Neuronal stem cell (in vitro differentiated cells): ENCODE measurements around the gene GALNTL6.

Source experiments
- DNase-seq: peaks from one replicate; pipeline ENCODE4 v3.0.0-alpha.2; 2013; ENCODE audit warnings: low spot score
- H2AFZ ChIP-seq: one replicate; pipeline ENCODE4 v1.6.1; 2013; ENCODE audit warnings: mild to moderate bottlenecking, low read length, inconsistent platforms
- H2AK5ac ChIP-seq: 2 replicates; pipeline ENCODE4 v1.6.1; 2013; ENCODE audit warnings: low read depth, mild to moderate bottlenecking, inconsistent platforms, low read length, moderate library complexity, mixed read lengths
- H2BK120ac ChIP-seq: 2 replicates; pipeline ENCODE4 v1.6.1; 2013; ENCODE audit warnings: low read depth, mild to moderate bottlenecking, inconsistent platforms, low read length, moderate library complexity, mixed read lengths
- H2BK12ac ChIP-seq: one replicate; pipeline ENCODE4 v1.6.1; 2013; ENCODE audit warnings: low read length, inconsistent platforms
- H2BK15ac ChIP-seq: 2 replicates; pipeline ENCODE4 v1.6.1; 2013; ENCODE audit warnings: mild to moderate bottlenecking, low read length, inconsistent platforms, mixed read lengths
- H2BK5ac ChIP-seq: one replicate; pipeline ENCODE4 v1.6.1; 2013; ENCODE audit warnings: inconsistent platforms, mild to moderate bottlenecking, low read length, moderate library complexity
- H3K14ac ChIP-seq: one replicate; pipeline ENCODE4 v1.6.1; 2013; ENCODE audit warnings: low read length, inconsistent platforms
- H3K18ac ChIP-seq: 2 replicates; pipeline ENCODE4 v1.6.1; 2013; ENCODE audit warnings: low read length, inconsistent platforms
- H3K23ac ChIP-seq: 2 replicates; pipeline ENCODE4 v1.6.1; 2013; ENCODE audit warnings: low read depth, mild to moderate bottlenecking, mixed read lengths, low read length, inconsistent platforms; ENCODE audit not compliant: poor library complexity
- H3K27ac ChIP-seq: replicated peaks from 3 replicates; pipeline ENCODE4 v1.5.1; 2013; ENCODE audit warnings: low read length, inconsistent platforms
- H3K27me3 ChIP-seq, 3 experiments: 2 replicates each; pipeline ENCODE4 v1.6.1; 2013; ENCODE audit warnings: low read length in 3 of 3, mild to moderate bottlenecking in 2 of 3, inconsistent platforms in 1 of 3, low read depth in 1 of 3, mixed read lengths in 1 of 3, moderate library complexity in 1 of 3; ENCODE audit not compliant: control insufficient read depth in 3 of 3, insufficient read depth in 3 of 3
- H3K36me3 ChIP-seq, 2 donors: replicated peaks in 1 of 2; 2 replicates each; pipeline ENCODE4 v1.6.1; 2013; ENCODE audit warnings: low read length in 2 of 2; ENCODE audit not compliant: control insufficient read depth in 2 of 2, insufficient read depth in 2 of 2
- H3K4ac ChIP-seq: 2 replicates; pipeline ENCODE4 v1.6.1; 2013; ENCODE audit warnings: inconsistent platforms, mild to moderate bottlenecking, low read length, moderate library complexity
- H3K4me1 ChIP-seq, 2 donors: 1 replicate in 1 of 2; 2 replicates in 1 of 2; pipeline ENCODE4 v1.6.1; 2013; ENCODE audit warnings: low read length in 2 of 2, low read depth in 1 of 2; ENCODE audit not compliant: control insufficient read depth in 2 of 2, insufficient read depth in 1 of 2
- H3K4me2 ChIP-seq: one replicate; pipeline ENCODE4 v1.6.1; 2013; ENCODE audit warnings: mild to moderate bottlenecking, low read length, inconsistent platforms; ENCODE audit not compliant: insufficient read depth, poor library complexity, severe bottlenecking
- H3K4me3 ChIP-seq, 2 donors: 2 replicates each; pipeline ENCODE4 v1.5.1; 2013; ENCODE audit warnings: low read length in 2 of 2, mild to moderate bottlenecking in 2 of 2, inconsistent platforms in 1 of 2, moderate library complexity in 1 of 2
- H3K79me1 ChIP-seq: one replicate; pipeline ENCODE4 v1.6.1; 2013; ENCODE audit warnings: low read depth, mild to moderate bottlenecking, inconsistent platforms, low read length, moderate library complexity
- H3K9ac ChIP-seq: one replicate; pipeline ENCODE4 v1.6.1; 2013; ENCODE audit warnings: mild to moderate bottlenecking, low read depth, low read length, inconsistent platforms; ENCODE audit not compliant: poor library complexity
- H3K9me3 ChIP-seq, 2 donors: replicated peaks in 1 of 2; 2 replicates each; pipeline versions ENCODE3 to v1.6.1; 2013; ENCODE audit warnings: low read length in 2 of 2, mild to moderate bottlenecking in 2 of 2, inconsistent platforms in 1 of 2, low read depth in 1 of 2, mixed read lengths in 1 of 2, moderate library complexity in 1 of 2; ENCODE audit not compliant: control insufficient read depth in 2 of 2, insufficient read depth in 1 of 2
- H4K8ac ChIP-seq: one replicate; pipeline ENCODE4 v1.6.1; 2013; ENCODE audit warnings: low read depth, mild to moderate bottlenecking, inconsistent platforms, low read length, moderate library complexity
- H4K91ac ChIP-seq: one replicate; pipeline ENCODE4 v1.6.1; 2013; ENCODE audit warnings: low read length, low read depth, mild to moderate bottlenecking, inconsistent platforms; ENCODE audit not compliant: poor library complexity
- WGBS, 2 donors: extraction: QIAGEN DNeasy Blood & Tissue Kit; methylation state at CpG; one replicate each; pipeline ENCODE4 v1.1.7; 2013; ENCODE audit warnings: missing lambda C conversion rate in 2 of 2, mixed read lengths in 1 of 2; ENCODE audit not compliant: insufficient read length in 2 of 2, insufficient replicate concordance in 1 of 2; ENCODE audit errors: extremely low coverage in 2 of 2; 5-methylcytosine and 5-hydroxymethylcytosine counted together

GALNTL6 gene

GRCh38 chr4:172826861-172827260 lies 1013.7 kb downstream of the GALNTL6 start:
- WGBS, 2 donors, result no CpG with 5 or more reads among the region's 3 CpGs
- H3K9me3 ChIP-seq, result peaks cover 4 to 10% of the 10 kb centered on the region in 2 donors
- H2BK15ac ChIP-seq, result no peak overlapping the region
- no peak overlapping the region for H2BK5ac ChIP-seq
- no peak overlapping the region for H2AK5ac ChIP-seq
- H3K4me3 ChIP-seq, result no peak overlapping the region
- H3K4ac ChIP-seq, result no peak overlapping the region
- no peak overlapping the region for H3K4me2 ChIP-seq
- no peak for DNase-seq
- no peaks in the 10 kb centered on the region for H3K27me3 ChIP-seq
- H2AFZ ChIP-seq, result peak overlapping the region; percentile 19
- no peak overlapping the region for H4K91ac ChIP-seq
- no peaks in the 10 kb centered on the region for H3K79me1 ChIP-seq
- H3K23ac ChIP-seq, result no peak overlapping the region
- no peak overlapping the region for H3K18ac ChIP-seq
- H3K27ac ChIP-seq, result no peak overlapping the region
- no peak overlapping the region for H3K9ac ChIP-seq
- no peak overlapping the region for H2BK12ac ChIP-seq
- no peak overlapping the region for H4K8ac ChIP-seq
- H2BK120ac ChIP-seq, result no peak overlapping the region
- peaks cover 0 to 9% of the 10 kb centered on the region in 2 donors for H3K4me1 ChIP-seq
- H3K14ac ChIP-seq, result no peak overlapping the region
- H3K36me3 ChIP-seq, result no peaks in the 10 kb centered on the region

DNA sequence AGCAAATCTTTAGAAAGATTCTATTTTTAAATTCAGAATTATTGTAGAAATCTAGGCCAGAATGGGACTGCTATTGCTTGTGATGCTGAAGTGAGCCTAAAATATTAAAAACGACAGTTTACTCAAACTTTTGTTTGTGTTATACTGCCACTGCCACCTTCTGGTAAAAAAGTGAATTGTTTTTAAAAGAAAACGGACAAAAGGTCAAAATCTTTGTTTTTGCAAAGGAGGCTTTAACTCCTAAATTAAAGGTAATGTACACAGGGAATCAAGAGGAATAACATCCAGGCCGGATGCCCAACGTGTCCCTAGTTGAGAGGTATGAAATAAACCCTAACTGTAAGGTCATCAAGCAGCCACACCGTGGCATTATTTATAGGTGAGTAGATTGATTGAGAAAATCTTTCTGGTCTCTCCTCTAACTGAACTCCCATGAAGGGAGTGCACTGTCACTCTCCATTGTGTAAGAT lies 1017.1 kb downstream of the GALNTL6 start:
- Histone ChIP-seq H2BK120ac (no peak overlapping the region), H2AFZ (peak overlapping the region; percentile 83), H3K23ac (no peak overlapping the region), H3K4ac (no peak overlapping the region), H2BK12ac (no peak overlapping the region), H3K79me1 (no peaks in the 10 kb centered on the region), H3K4me1 (peaks cover 0 to 7% of the 10 kb centered on the region in 2 donors), H2AK5ac (no peak overlapping the region), H3K4me3 (no peak overlapping the region), H3K9ac (no peak overlapping the region), H3K9me3 (peaks cover 4 to 12% of the 10 kb centered on the region in 2 donors), H2BK5ac (no peak overlapping the region), H3K18ac (no peak overlapping the region), H3K27ac (no peak overlapping the region), H4K8ac (no peak overlapping the region), H4K91ac (no peak overlapping the region), H2BK15ac (no peak overlapping the region), H3K27me3 (no peaks in the 10 kb centered on the region), H3K36me3 (no peaks in the 10 kb centered on the region), H3K14ac (no peak overlapping the region), H3K4me2 (no peak overlapping the region)
- peak; percentile 33 for DNase-seq
- no CpG with 5 or more reads among the region's 5 CpGs for WGBS, 2 donors

DNA sequence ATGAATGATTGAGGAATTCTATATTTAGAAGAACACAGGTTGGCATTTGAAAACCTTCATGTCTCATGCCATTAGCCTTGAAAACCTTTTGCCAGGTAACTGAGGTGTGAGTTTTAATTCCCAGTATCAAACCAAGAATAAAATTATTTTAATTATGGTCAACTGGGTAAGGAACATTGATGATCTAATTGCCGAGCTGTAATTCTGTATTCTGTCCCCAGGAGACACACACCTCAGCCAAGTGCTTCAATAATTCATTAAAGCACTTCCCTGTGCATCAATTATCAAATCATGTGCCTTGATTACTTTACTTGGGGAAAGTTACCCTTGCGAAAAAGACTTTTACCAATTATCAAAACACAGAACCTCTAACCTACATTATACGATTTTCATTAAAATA lies 1023.5 kb downstream of the GALNTL6 start:
- no peak overlapping the region for H3K9ac ChIP-seq
- H2BK5ac ChIP-seq, result no peak overlapping the region
- no peak overlapping the region for H3K4ac ChIP-seq
- H2BK15ac ChIP-seq, result no peak overlapping the region
- no peak overlapping the region for H4K91ac ChIP-seq
- no peak overlapping the region for H3K23ac ChIP-seq
- no peaks in the 10 kb centered on the region for H3K79me1 ChIP-seq
- no peak overlapping the region for H2BK120ac ChIP-seq
- H3K14ac ChIP-seq, result no peak overlapping the region
- H3K27me3 ChIP-seq, result no peaks in the 10 kb centered on the region
- no peak overlapping the region for H2BK12ac ChIP-seq
- H3K4me2 ChIP-seq, result no peak overlapping the region
- no peak overlapping the region for H4K8ac ChIP-seq
- no peak overlapping the region for H3K18ac ChIP-seq
- H3K36me3 ChIP-seq, result no peaks in the 10 kb centered on the region
- no peak overlapping the region for H3K27ac ChIP-seq
- H3K4me1 ChIP-seq, result peaks cover 0 to 5% of the 10 kb centered on the region in 2 donors
- no peak for DNase-seq
- no peak overlapping the region for H2AFZ ChIP-seq
- H2AK5ac ChIP-seq, result no peak overlapping the region
- 100% methylated on average over 1 of the region's 3 CpGs; no CpG with 5 or more reads in 1 of the 2 donors for WGBS, 2 donors
- H3K4me3 ChIP-seq, result no peak overlapping the region
- H3K9me3 ChIP-seq, result peaks cover 2 to 9% of the 10 kb centered on the region in 2 donors

DNA sequence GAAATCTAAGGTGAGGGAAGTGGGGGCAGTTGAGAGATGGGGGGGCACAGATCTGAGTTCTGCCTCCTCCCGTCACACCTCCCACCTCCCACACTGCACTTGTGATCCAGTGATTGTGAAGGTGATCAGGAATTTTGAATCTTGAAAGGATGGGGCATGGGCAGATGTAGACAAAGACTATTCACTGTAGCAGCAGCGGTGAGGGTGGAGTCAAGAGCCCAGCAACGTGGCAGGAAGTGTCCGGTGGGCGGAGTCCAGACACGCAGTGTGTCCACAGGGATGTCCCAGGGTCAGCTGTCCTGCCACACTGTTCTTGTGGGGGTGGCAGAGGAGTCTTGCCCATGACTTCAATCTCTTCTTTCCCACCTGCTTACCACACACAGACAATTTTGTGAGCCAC lies 1024.9 kb downstream of the GALNTL6 start:
- WGBS, 2 donors, result no CpG with 5 or more reads among the region's 6 CpGs
- Histone ChIP-seq H3K27me3 (no peaks in the 10 kb centered on the region), H3K9me3 (peaks cover 2 to 12% of the 10 kb centered on the region in 2 donors), H3K4ac (no peak overlapping the region), H3K9ac (no peak overlapping the region), H4K8ac (no peak overlapping the region), H3K27ac (no peak overlapping the region), H2AFZ (no peak overlapping the region), H3K18ac (peak overlapping the region; percentile 15), H2BK12ac (no peak overlapping the region), H2BK120ac (no peak overlapping the region), H3K4me3 (no peak overlapping the region), H3K36me3 (no peaks in the 10 kb centered on the region), H3K14ac (no peak overlapping the region), H3K4me2 (no peak overlapping the region), H2BK5ac (no peak overlapping the region), H2BK15ac (no peak overlapping the region), H3K79me1 (no peaks in the 10 kb centered on the region), H3K4me1 (peaks cover 5 to 7% of the 10 kb centered on the region in 2 donors), H2AK5ac (no peak overlapping the region), H4K91ac (no peak overlapping the region), H3K23ac (no peak overlapping the region)
- DNase-seq, result no peak
